Left lung (tissue), 10 donors: ENCODE data around the gene ZNF587B. TPM values are rescaled to one million over a fixed set of nuclear protein-coding genes. Genes with fewer than 3 reads are reported as not detected.
"Not testable (repeated sequence)": the region's sequence is repeated elsewhere in the genome, so short reads cannot be mapped to it uniquely, and the experiment has no call there.

Experiments used
- ATAC-seq: fragments of 200-7000 bp; cut with Tn5 transposase; one replicate; pipeline ENCODE4 v1.9.1; 2020; ENCODE audit warnings: moderate library complexity
- DNase-seq, 4 donors: peaks; one replicate each; pipeline ENCODE4 v3.0.0-alpha.2; 2013 to 2020
- H3K27ac ChIP-seq, 2 donors: fragments of 200-600 bp; sonication (generic) in 1 of 2; one replicate each; pipeline versions ENCODE4 v1.5.0 to v1.8.0; 2020 to 2021
- H3K27me3 ChIP-seq, 2 donors: fragments of 200-600 bp; sonication (generic) in 1 of 2; one replicate each; pipeline versions ENCODE4 v1.5.0 to v1.8.0; 2020 to 2021
- H3K36me3 ChIP-seq, 2 donors: fragments of 200-600 bp; sonication (generic) in 1 of 2; one replicate each; pipeline versions ENCODE4 v1.5.0 to v1.8.0; 2020 to 2021
- H3K4me1 ChIP-seq, 2 donors: fragments of 200-600 bp; one replicate each; pipeline ENCODE4 v1.8.0; 2021
- H3K4me3 ChIP-seq, 2 donors: fragments of 200-600 bp; sonication (generic) in 1 of 2; one replicate each; pipeline versions ENCODE4 v1.5.0 to v1.8.0; 2020 to 2021; ENCODE audit warnings: mild to moderate bottlenecking in 1 of 2
- H3K9me3 ChIP-seq, 2 donors: fragments of 200-600 bp; sonication (generic) in 1 of 2; one replicate each; pipeline versions ENCODE4 v1.5.0 to v1.8.0; 2020 to 2021
- intact Hi-C, 2 donors: fragments of 100-400 bp; cut with DNase I; formaldehyde crosslinking; loops; one replicate each; pipeline versions ENCODE4 v1.11.2 to v1.14.2; 2022
- polyA plus RNA-seq, 6 donors: library from polyadenylated mRNA; unstranded; fragments of 120-200 nt; gene quantifications; one replicate each; pipeline ENCODE4 v1.2.1, GENCODE V29; 2013; ENCODE audit not compliant: insufficient read length in 6 of 6
- total RNA-seq, 2 donors: library from RNA; stranded (reverse); fragmentation: NEBNext Ultra II Directional; extraction: Animal tissue kit (Norgen Biotek cat#: 25700); gene quantifications; one replicate each; pipeline ENCODE4 v1.2.1, GENCODE V29; 2021
- TF ChIP-seq, protein P1 (sequence below), 2 donors: fragments of 200-600 bp; sonication (generic) in 1 of 2; IDR thresholded peaks; one replicate each; pipeline versions ENCODE4 v1.5.0 to v1.8.0; 2021; ENCODE audit warnings: antibody characterized with exemption in 2 of 2
- donor health status: DM: no; HTN: yes; CAD: no.
- donor health status: DM: no; HTN: no; CAD: no.

The ZNF587B gene
- total and polyA plus RNA-seq, 8 donors: 12.1 to 20.1 (median 14.1) TPM

DNA sequence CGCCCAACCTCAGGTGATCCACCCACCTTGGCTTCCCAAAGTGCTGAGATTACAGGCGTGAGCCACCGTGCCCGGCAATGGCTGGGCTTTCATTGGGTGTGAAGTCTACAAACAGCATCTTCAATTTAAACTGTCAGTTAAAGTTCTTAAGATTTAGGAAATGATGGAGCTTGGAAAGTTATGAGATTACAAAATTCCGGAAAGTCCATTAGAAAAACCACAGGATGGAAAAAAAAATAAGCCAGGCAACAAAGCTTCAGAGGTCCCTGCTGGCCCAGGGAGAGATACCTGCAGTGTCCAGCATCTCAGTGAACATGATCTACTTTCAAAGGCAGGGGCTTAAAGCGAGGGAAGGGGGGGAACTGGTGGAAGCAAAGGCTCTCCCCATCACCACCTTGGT, 4.6 kb upstream of the ZNF587B start:
- DNase-seq (no peak), ATAC-seq (no peak)
- TF ChIP-seq, protein P1, sequence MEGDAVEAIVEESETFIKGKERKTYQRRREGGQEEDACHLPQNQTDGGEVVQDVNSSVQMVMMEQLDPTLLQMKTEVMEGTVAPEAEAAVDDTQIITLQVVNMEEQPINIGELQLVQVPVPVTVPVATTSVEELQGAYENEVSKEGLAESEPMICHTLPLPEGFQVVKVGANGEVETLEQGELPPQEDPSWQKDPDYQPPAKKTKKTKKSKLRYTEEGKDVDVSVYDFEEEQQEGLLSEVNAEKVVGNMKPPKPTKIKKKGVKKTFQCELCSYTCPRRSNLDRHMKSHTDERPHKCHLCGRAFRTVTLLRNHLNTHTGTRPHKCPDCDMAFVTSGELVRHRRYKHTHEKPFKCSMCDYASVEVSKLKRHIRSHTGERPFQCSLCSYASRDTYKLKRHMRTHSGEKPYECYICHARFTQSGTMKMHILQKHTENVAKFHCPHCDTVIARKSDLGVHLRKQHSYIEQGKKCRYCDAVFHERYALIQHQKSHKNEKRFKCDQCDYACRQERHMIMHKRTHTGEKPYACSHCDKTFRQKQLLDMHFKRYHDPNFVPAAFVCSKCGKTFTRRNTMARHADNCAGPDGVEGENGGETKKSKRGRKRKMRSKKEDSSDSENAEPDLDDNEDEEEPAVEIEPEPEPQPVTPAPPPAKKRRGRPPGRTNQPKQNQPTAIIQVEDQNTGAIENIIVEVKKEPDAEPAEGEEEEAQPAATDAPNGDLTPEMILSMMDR (IDR thresholded peaks at IDR 0.05): no peak
- Histone ChIP-seq H3K36me3 (peaks cover 0 to 10% of the 10 kb centered on the region in 2 donors), H3K4me1 (peaks cover 6 to 7% of the 10 kb centered on the region in 2 donors), H3K9me3 (no peaks in the 10 kb centered on the region), H3K4me3 (no peak overlapping the region), H3K27me3 (no peaks in the 10 kb centered on the region), H3K27ac (no peak overlapping the region)
- intact Hi-C loops: no loop called here

DNA sequence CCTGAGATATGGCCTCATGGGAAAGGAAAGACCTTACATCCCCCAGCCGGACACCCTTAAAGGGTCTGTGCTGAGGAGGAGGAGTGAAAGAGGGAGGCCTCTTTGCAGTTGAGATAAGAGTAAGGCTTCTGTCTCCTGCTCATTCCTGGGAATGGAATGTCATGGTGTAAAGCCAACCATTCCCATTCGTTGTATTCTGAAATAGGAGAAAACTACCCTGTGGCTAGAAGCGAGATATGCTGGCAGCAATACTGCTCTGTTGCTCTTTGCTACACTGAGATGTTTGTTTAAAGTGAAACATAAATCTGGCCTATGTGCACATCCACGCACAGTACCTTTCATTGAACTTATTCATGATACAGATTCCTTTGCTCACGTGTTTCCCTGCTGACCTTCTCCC, 783 bp upstream of the ZNF587B start:
- intact Hi-C loops: no loop called here
- no peaks in the 10 kb centered on the region for H3K27me3 ChIP-seq

DNA sequence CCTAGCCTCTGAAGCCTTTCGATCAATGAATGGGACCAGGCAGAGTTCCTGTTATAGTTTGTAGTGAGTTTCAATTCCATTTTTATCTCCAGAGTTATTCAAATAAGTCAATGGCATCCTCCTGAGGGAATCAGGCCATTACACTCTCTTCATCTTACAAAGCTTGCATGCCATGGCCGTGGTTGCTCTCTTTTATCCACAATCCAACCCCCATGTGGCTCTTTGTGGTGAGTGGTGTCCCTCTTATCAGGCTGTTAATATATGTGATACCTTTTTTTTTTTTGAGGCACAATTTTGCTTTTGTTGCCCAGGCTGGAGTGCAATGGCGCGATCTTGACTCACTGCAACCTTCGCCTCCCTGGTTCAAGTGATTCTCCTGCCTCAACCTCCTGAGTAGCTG, 6.9 kb downstream of the ZNF587B start:
- H3K4me1 ChIP-seq, H3K9me3 ChIP-seq: not testable (repeated sequence)

More for the DNA sequence above, 783 bp upstream of the ZNF587B start:
- TF ChIP-seq, protein P1 (IDR thresholded peaks at IDR 0.05): no peak
- no peak for ATAC-seq
- no peak for DNase-seq
- Histone ChIP-seq H3K4me3 (no peak overlapping the region), H3K4me1 (no peaks in the 10 kb centered on the region), H3K27ac (no peak overlapping the region), H3K9me3 (no peaks in the 10 kb centered on the region), H3K36me3 (peaks cover 0 to 8% of the 10 kb centered on the region in 2 donors)

DNA sequence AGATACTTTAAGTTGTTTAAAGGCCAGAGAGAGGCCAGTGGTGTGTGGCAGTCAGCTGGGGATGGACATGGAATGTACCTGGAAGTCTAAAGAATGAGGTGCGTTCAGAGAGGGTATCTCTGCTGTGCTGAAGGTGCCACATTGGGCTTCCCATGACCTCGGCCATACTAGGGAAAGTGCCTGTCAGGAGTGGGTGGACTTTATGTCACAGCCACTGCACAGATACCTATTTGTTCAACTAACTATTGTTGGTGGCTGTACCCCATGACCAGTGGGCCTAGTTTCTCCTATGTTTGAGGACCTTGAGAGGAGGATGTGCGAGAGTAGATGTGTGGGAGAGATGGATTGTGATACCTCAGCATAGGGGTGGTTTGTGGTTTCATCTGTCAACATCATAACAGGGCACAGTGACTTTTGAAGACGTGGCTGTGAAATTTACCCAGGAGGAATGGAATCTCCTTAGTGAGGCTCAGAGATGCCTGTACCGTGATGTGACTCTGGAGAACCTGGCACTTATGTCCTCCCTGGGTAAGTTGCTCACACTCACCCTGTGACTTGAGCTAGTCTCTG, 8.6 kb downstream of the ZNF587B start:
- H3K4me3 ChIP-seq, H3K27me3 ChIP-seq, H3K4me1 ChIP-seq, ATAC-seq, H3K9me3 ChIP-seq, intact Hi-C loops, DNase-seq, H3K27ac ChIP-seq: not testable (repeated sequence)
- H3K36me3 ChIP-seq: peaks cover 0 to 45% of the 10 kb centered on the region in 2 donors

More for the DNA sequence above, 6.9 kb downstream of the ZNF587B start:
- DNase-seq, H3K27me3 ChIP-seq, ATAC-seq, intact Hi-C loops, H3K4me3 ChIP-seq, H3K27ac ChIP-seq: not testable (repeated sequence)
- peaks cover 0 to 31% of the 10 kb centered on the region in 2 donors for H3K36me3 ChIP-seq

DNA sequence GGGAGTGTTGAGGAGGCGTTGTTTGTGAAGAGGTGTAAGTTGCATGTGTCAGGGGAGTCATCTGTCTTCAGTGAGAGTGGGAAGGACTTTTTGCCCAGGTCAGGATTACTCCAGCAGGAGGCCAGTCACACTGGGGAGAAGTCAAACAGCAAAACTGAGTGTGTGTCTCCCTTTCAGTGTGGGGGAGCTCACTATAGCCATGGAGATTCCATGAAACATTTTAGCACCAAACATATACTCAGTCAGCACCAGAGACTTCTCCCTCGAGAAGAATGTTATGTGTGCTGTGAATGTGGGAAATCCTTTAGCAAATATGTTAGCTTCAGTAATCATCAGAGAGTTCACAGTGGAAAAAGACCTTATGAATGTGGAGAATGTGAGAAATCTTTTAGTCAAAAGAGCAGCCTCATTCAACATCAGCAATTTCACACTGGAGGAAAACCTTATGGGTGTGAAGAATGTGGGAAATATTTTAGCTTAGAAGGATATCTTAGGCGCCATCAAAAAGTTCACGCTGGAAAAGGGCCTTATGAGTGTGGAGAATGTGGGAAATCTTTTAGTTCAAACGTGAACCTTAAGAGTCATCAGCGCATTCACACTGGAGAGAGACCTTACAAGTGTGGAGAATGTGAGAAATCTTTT, 11.1 kb downstream of the ZNF587B start:
- no peak for DNase-seq
- Histone ChIP-seq H3K27ac (no peak overlapping the region), H3K4me3 (no peak overlapping the region), H3K9me3 (no peaks in the 10 kb centered on the region), H3K36me3 (peaks cover 0 to 48% of the 10 kb centered on the region in 2 donors), H3K4me1 (no peaks in the 10 kb centered on the region), H3K27me3 (no peaks in the 10 kb centered on the region)
- intact Hi-C loops: no loop called here
- no peak for ATAC-seq
- TF ChIP-seq, protein P1 (IDR thresholded peaks at IDR 0.05): no peak

DNA sequence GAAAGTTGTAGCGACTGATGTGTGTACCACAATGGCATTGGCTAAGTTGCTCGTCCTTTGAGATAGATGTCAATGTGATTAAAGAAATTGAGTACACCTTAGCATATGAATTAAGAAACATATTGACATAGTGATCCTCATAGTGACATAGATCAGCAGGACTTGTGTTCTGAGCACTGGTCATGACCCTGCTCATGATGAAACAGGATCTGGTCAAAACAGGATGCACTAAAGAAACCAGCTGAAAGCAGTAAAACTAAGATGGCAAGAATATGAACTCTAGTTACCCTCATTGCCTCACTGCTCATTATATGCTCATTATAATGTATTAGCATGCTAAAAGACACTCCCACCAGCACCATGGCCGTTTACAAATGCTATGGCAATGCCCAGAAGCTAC, 17.1 kb downstream of the ZNF587B start:
- H3K9me3 ChIP-seq, ATAC-seq, DNase-seq, intact Hi-C loops, H3K27me3 ChIP-seq, H3K27ac ChIP-seq, H3K4me3 ChIP-seq: not testable (repeated sequence)
- Histone ChIP-seq H3K4me1 (peaks cover 12 to 17% of the 10 kb centered on the region in 2 donors), H3K36me3 (peaks cover 0 to 20% of the 10 kb centered on the region in 2 donors)

DNA sequence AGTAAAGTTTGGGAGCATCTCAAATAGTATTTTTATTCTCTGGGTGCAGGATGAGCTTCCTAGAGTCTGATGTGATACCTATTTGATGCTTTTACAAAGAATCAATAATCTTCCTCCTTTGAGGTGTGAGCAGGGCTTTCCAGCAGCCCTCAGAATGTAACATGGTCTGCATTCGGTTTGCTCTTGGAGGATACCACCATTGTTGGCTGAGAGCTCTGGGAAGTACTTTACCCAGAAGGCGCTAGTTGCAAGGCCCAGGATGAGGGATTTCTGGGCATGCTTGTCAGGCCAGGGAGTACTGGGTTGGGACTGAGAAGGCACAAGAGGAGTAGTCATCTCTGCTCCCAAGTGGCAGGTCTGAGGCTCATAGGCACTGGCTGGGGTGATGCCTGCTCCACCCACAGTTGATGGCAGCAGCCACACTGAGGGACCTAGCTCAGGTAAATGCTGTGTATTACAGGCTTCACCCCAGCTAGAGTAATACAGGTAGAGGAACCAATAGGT, 19.1 kb downstream of the ZNF587B start:
- H3K27me3 ChIP-seq, H3K36me3 ChIP-seq, H3K9me3 ChIP-seq, H3K27ac ChIP-seq, intact Hi-C loops, DNase-seq: not testable (repeated sequence)
- Histone ChIP-seq H3K4me3 (peak overlapping the region in 1 of 2 donors; percentile 73), H3K4me1 (peaks cover 12 to 17% of the 10 kb centered on the region in 2 donors)
- peak; percentile 25 for ATAC-seq

DNA sequence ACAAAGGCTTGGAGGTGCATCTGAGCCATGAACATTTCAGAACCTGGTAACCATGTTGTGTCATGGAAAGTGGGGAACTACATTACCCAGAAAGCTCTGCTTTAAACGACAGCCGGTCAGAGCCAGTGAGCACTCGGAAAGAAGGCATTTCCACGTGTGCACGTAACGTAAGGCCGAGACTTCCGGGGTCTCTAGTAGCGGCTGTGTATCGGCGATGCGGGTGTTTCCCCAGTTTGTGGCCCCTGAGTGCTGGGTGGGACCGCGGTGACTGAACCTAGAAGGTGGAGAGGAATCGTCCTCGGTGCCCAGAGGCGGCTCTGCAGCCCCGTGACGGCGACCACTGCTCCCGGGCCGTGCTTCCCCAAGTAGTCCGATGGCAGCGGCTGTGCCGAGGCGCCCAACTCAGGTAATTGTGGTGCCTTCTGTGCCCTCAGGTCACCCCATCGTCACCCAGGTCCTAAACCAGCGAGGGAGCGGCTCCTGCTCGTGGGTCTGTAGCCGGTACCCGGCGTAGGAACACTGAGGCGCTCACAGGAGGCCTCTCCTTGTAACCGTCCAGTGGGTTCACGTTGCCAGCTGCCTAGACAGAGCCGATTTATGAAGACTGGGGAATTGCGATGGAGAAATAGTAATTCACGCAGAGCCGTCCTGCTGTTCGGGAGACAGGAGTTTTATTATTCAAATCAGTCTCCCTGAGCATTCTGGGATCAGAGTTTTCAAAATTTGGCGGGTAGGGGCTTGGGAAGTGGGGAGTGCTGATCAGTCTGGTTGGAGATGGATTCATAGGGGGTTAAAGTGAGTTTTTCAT, 19.8 kb downstream of the ZNF587B start, which contains the start of gene ZNF587:
TSS of gene ZNF587 (plus strand) at position 194 of the 808 bp plus-strand sequence. CDS start at position 374, 180 bp downstream.
- peaks cover 0 to 14% of the 10 kb centered on the region in 2 donors for H3K36me3 ChIP-seq
- ATAC-seq: peak; percentile 99
- H3K27ac ChIP-seq: peak within 1 kb of the TSS; percentile 63 to 68
- intact Hi-C loops, H3K27me3 ChIP-seq, H3K9me3 ChIP-seq: not testable (repeated sequence)
- H3K4me1 ChIP-seq: peaks cover 12 to 17% of the 10 kb centered on the region in 2 donors
- H3K4me3 ChIP-seq: peak within 1 kb of the TSS; percentile 69 to 73
- DNase-seq: peak; percentile 51 to 85 (median 80)
